MM.1S (cell line): ENCODE measurements around the gene LNX1.

Source experiments
- EZH2phosphoT487 ChIP-seq: fragments of 300-600 bp; sonication (generic); IDR thresholded peaks from 2 replicates; pipeline ENCODE4 v1.6.1; 2018; ENCODE audit warnings: antibody characterized with exemption, low read length
- TF ChIP-seq, protein P1 (sequence below): fragments of 300-600 bp; sonication (generic); IDR thresholded peaks from 2 replicates; pipeline ENCODE4 v1.5.1; 2016; ENCODE audit warnings: antibody characterized with exemption, low read length, mixed read lengths

DNA sequence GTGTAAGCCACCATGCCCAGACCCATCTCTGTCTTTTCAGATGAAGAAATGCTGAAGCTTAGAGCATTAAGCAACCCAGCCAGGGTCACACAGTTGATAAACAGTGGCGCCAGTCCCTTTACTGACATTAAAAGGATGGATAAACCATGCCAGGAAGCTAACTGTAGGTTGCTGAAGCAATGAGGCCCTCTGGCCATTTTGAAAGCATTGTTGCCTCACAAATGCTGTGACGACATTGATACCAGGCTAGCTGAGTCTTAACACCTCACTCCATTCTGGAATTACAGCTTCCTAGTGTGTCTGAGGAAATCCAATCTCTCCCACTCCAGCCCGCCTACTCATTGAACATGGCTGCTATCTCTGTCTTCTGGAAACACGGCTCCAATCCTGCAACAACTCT, 89.7 kb downstream of the LNX1 start:
- TF ChIP-seq, protein P1, sequence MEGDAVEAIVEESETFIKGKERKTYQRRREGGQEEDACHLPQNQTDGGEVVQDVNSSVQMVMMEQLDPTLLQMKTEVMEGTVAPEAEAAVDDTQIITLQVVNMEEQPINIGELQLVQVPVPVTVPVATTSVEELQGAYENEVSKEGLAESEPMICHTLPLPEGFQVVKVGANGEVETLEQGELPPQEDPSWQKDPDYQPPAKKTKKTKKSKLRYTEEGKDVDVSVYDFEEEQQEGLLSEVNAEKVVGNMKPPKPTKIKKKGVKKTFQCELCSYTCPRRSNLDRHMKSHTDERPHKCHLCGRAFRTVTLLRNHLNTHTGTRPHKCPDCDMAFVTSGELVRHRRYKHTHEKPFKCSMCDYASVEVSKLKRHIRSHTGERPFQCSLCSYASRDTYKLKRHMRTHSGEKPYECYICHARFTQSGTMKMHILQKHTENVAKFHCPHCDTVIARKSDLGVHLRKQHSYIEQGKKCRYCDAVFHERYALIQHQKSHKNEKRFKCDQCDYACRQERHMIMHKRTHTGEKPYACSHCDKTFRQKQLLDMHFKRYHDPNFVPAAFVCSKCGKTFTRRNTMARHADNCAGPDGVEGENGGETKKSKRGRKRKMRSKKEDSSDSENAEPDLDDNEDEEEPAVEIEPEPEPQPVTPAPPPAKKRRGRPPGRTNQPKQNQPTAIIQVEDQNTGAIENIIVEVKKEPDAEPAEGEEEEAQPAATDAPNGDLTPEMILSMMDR = no peak
- no peak for TF ChIP-seq EZH2phosphoT487
